H7 (cell line): ENCODE measurements around the gene SEC16A. TPM values are rescaled to one million over a fixed set of nuclear protein-coding genes. Genes with fewer than 3 reads are reported as not detected.

Experiments used
- DNase-seq: peaks from one replicate; pipeline ENCODE4 v3.0.0; 2012
- H3K27me3 ChIP-seq: 2 replicates; pipeline ENCODE4 v1.6.0; 2011; ENCODE audit warnings: mild to moderate bottlenecking, low read length; ENCODE audit not compliant: control insufficient read depth, insufficient read depth
- H3K36me3 ChIP-seq: replicated peaks from 2 replicates; pipeline ENCODE4 v1.5.1; 2011; ENCODE audit warnings: low read length; ENCODE audit not compliant: control insufficient read depth, insufficient read depth
- H3K4me3 ChIP-seq: 2 replicates; pipeline ENCODE4 v1.5.1; 2011; ENCODE audit warnings: low read depth, mild to moderate bottlenecking, control low read depth, low read length, moderate library complexity; ENCODE audit not compliant: insufficient read depth
- total RNA-seq: library from RNA; depleted of rRNA; stranded (reverse); fragments of >200 nt; shearing (Covaris generic); gene quantifications from 2 replicates; pipeline ENCODE4 v1.2.3, GENCODE V29; 2014

Gene SEC16A
- total RNA-seq, 1 experiment from 2014 or later, result 17.7 TPM

DNA sequence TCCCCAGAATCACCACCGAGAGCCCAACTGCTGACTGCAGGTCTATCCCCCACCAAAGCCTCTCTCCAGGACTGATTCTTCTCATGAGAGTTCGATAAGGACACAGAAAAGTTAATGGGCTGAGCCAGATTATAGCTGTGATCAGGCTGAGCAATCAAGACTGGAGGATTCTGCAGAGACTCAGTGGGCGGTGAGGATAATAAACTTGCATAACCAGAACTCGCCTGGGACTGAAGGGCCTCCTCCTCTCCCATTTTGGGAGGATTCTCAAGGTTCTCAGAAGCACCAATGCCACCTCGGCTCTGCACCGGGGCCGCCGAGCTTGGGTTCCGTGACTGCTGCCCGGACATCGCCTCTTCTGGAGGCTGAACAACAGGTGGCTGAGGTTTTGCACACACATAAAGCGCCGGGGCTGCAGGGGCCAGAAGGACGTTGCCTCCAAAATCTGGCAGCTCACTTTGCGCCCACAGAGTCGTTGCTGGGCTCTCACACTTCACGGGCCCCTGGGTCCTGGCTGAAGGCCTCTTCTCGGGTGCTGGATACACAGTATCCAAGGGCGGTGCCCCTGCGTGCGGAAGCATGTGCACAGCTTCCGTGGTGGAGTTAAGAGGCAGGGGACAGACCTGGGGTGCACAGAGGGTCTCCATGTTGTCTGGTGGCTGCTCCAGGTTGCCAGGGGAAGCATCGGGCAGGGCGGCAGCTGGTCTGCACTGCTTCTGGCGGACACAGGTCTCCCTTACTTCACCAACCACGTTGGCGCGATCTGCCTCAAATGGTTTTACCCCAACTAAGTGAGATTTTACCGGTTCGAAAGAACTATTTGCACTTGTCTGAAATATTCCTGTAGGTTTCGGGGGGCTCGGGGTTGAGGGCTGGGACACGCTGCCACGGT lies 7.6 kb downstream of the SEC16A start:
- Histone ChIP-seq H3K36me3 (peaks cover 68% of the 10 kb centered on the region), H3K27me3 (no peaks in the 10 kb centered on the region), H3K4me3 (no peak overlapping the region)
- no peak for DNase-seq

DNA sequence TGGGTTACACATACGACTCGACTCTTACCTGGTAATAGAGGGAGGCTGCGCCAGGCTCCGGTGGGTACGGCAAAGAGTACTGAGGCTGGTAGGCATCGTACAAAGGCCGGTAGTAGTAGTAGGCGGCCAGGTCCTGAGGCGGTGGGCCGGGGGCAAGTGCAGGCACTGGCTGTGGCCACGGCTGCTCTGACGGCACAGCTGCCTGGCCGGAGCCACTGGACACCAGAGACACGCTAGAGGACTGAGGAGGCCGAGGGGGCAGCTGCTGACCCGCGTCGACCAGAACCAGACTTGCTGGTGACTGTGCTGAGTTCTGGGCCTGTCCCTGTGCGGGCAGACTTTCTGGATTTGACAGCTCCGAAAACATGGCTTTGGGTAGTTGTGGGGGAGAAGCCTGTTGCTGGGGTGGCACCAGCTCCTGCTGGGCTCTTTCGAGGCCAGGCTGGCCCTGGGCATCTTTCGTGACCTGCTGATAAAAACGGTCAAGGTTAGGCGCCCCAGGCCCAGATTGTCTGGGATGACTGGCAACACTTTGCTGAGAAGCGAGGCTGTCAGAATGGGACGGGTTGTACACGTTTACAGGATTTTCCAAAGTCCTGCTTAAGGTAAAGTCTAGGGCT lies 8.7 kb downstream of the SEC16A start:
- Histone ChIP-seq H3K4me3 (no peak overlapping the region), H3K36me3 (peaks cover 71% of the 10 kb centered on the region), H3K27me3 (no peaks in the 10 kb centered on the region)
- DNase-seq, result no peak

DNA sequence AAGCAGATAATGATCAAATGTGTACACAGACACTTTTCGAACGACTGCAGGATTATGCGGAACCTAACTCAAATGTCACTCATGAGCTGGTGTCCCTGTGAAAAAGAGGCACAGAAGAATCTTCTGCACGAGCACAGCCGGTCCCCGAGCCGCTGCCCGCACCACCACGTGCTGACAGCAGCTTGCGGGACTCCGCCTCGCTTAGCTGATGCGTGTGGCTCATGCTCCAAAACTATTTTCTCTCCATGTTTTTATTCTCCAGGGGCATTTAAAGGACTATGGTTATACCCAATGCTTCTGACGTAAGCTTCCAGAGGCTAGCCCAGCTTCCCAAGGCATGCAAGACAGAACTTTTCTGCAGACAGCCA lies 9.5 kb downstream of the SEC16A start:
- Histone ChIP-seq H3K4me3 (no peak overlapping the region), H3K36me3 (peaks cover 71% of the 10 kb centered on the region), H3K27me3 (no peaks in the 10 kb centered on the region)
- no peak for DNase-seq

DNA sequence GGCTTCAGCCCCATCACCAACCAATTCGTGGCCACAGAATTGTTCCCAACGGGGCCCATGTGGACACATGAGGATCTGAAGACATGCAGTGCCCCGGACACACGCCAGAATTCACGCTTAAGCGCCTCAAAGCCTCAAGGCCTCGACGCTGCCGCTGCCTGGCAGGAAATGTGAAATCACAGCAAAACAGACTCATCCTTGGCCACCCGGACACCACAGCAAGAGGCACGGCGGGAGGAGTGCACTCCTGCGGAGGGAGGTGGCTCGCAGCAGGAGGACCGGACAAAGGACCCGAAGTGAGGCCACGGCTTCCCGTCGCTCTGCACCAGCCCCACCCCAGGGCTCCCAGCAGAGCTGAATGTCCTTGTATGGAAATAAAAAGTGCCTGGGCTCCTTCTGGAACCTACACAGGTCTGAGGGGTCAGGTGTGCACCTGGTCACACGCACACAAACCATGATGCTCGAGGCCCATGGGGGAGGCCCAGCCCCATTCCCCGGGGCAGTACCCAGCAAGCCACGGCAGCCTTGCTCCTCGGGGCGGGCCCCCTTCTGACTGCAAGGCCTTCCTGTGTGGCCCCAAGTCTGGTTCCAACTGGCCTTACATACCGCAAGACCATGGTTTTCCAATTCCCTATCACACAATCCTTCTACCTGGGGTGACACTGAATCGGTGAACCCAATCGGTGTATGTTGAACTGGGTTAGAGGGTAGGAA lies 10.0 kb downstream of the SEC16A start:
- H3K27me3 ChIP-seq, result no peaks in the 10 kb centered on the region
- H3K4me3 ChIP-seq, result no peak overlapping the region
- peaks cover 74% of the 10 kb centered on the region for H3K36me3 ChIP-seq
- no peak for DNase-seq

DNA sequence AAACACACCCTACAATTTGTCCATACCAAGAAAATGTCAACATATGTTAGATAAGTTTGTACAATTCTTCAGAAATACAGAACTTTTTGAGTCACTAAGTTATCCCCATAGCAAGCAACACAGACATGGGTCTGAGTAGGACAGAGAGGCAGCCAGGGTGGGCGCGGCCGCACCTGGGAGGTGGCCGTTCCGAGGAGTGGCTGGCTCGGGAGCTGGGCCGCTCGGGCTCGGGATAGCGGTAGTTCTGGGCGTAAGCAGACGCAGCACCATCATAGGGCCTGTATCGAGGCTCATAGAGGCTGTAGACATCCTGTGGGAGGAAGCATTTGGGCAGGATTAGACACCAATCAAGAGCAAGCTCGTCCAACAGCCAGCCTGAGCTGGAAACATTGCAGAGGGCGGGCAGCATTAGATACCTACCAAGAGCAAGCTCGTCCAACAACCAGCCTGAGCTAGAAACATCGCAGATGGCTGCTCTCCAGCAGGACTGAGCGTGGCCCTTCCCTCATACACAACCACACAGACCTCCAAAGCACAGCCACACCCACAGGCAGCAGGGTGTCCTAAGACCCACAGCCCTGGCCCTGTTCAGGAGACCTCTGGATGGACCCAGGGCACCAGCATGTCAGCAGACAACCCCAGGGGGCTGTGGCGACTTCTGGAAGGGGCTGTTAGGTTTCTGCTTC lies 10.9 kb downstream of the SEC16A start:
- Histone ChIP-seq H3K4me3 (no peak overlapping the region), H3K36me3 (peaks cover 73% of the 10 kb centered on the region), H3K27me3 (no peaks in the 10 kb centered on the region)
- no peak for DNase-seq

DNA sequence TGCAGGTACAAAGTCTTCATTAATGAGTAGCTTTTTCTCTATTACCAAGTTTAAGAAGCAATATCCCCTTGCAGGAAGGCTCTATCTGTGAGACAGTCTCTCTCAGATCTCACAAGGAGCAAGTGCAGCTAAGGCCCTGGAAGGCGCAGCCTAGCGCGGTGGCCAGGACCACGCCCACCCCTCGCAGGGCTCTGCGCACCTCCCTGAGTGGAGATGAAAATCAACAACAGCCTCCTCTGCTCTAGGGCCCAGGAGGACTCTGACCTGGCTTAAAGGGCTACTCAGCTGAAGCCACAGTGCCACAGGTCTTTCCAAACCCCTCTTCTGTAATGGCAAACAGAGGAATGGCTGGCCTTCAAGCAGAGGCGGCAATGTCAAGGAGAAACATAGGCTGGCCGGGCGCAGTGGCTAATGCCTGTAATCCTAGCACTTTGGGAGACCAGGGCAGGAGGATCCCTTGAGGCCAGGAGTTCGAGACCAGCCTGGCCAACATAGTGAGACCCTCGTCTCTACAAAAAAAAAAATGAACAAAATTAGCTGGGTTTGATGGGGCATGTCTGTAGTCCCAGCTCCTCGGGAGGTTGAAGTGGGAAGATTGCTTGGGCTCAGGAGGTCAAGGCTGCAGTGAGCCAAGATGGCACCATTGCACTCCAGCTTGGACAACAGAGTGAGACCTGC lies 11.9 kb downstream of the SEC16A start:
- Histone ChIP-seq H3K4me3 (no peak overlapping the region), H3K27me3 (no peaks in the 10 kb centered on the region), H3K36me3 (peaks cover 72% of the 10 kb centered on the region)
- no peak for DNase-seq

DNA sequence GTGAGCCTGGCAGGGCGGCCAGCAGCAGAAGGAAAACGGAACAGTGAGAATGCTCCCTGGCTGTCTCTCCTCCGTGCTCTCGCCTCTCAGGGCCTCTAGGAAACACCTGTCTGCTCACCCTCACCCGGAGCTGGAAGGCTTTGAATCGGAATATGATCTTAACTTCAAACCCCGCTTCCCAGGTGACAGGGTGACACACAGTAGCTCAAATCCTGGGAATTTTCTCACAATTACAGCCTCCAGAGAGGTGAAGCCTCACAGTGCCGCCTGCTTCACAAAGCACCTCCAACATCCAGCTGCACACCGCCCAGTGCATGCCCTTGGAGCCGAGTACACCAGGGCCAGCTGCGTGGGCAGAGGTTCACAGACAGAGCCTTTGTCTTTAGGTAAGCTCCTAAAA lies 12.5 kb downstream of the SEC16A start:
- H3K27me3 ChIP-seq, result no peaks in the 10 kb centered on the region
- H3K4me3 ChIP-seq, result no peak overlapping the region
- H3K36me3 ChIP-seq, result peaks cover 71% of the 10 kb centered on the region
- no peak for DNase-seq

DNA sequence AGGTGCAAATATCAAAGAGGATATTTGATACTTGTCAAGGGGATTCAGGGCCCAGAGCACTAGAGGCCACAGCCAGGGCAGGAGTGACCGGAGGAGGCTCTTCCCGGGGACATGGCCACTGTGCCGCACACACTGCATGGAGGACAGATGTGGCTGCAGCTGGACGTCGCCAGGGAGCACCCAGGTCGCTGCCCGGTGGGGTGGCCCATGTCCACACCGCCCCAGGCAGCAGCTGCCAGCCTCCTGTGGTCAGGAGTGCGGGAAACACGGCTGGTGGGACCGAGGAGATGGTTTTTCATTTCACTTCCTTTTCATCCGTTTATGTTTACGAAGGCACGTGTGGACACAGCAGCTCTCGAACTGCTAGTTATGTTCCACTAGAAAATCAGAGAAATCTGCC lies 15.1 kb downstream of the SEC16A start:
- Histone ChIP-seq H3K27me3 (no peaks in the 10 kb centered on the region), H3K36me3 (peaks cover 65% of the 10 kb centered on the region), H3K4me3 (no peak overlapping the region)
- no peak for DNase-seq

DNA sequence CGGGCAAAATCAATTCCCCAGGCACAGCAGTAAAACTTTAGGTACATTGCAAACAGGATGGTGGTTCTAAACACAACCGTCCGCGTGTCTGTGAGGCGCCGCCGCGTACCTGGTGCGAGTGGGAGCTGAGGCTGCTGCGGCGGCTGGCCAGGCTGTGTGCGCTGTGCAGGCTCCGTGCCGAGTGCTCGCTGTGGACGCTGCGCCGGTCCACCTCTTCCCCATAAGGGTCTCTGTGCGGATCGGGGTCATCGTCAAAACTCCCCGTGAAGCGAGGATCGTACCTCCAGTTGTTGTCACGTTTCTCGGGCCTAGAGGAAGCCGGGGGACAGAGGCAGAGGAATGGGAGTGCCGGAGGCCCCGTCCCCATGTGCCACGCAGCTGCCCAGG lies 16.7 kb downstream of the SEC16A start:
- no peaks in the 10 kb centered on the region for H3K27me3 ChIP-seq
- H3K36me3 ChIP-seq, result peaks cover 65% of the 10 kb centered on the region
- H3K4me3 ChIP-seq, result no peak overlapping the region
- no peak for DNase-seq

DNA sequence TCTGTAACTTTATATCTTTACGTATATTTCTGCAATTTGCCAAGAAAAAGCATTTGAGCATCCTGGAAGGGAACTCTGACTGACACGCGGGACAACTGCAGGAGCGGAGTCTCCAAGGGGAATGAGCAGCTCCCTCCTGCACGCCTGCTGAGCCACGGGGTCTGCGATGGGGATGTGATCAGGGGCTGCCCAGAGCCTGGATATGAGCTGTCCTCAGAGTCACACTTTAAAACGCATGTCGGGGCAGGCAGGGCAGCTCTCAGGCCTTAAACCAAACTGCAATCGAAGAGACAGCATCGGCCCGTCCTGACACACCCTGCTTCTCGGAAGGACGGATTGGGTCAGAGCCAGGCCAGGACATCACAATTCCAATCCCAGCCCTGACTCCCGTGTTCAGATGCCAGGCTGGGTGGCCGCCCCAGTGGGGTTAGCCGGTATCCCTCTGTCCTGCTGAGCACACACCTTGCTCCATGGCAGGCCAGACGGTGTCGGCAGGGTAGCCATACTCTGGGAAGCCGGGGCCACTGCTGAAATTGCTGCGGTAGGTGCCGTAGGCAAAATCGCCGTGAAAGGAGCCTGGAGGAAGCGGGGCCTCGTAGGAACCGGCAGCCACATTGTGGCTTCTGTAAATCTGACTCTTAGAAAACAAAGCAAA lies 17.2 kb downstream of the SEC16A start:
- no peak overlapping the region for H3K4me3 ChIP-seq
- H3K27me3 ChIP-seq, result no peaks in the 10 kb centered on the region
- DNase-seq, result no peak
- H3K36me3 ChIP-seq, result peaks cover 64% of the 10 kb centered on the region

DNA sequence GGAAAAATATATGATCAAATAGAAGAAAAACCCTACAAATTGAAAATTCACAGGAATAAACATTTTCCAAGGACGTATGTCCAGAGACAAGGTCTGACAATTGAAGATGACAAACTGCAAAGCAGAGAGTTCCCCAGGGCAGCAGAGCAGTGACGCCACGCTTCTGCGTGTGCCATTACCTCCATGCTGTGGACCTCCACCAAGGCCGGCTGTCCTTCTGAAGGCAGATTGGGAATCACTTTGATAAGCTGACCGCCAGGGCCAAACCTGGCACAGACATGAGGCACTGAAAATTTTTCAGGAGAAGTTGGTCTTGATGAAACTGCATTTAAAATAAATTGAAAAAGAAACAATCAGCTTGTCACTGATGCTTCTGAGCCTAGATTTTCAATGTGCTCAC lies 18.6 kb downstream of the SEC16A start:
- Histone ChIP-seq H3K4me3 (no peak overlapping the region), H3K27me3 (no peaks in the 10 kb centered on the region), H3K36me3 (peaks cover 63% of the 10 kb centered on the region)
- no peak for DNase-seq

DNA sequence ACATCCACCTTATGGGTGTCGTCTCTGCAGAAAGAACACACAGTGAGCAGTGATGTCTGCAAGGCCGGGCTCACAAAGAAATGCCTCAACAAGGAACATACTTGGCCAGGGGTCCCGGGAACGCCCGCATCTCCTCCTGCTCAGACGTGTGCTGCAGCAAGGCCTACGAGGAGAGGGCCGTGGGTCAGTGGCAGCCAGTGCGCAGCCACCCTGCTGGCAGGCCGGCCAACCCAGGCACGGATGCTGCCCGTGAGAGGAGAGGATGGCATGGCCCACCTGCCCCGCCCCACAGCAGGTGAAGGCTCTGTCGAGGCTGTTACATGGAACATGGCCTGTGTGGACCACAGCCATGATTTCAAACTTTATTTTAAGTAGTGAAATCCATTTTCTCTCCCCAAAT lies 19.3 kb downstream of the SEC16A start:
- H3K36me3 ChIP-seq, result peaks cover 67% of the 10 kb centered on the region
- no peak overlapping the region for H3K4me3 ChIP-seq
- no peaks in the 10 kb centered on the region for H3K27me3 ChIP-seq
- peak; percentile 52 for DNase-seq

DNA sequence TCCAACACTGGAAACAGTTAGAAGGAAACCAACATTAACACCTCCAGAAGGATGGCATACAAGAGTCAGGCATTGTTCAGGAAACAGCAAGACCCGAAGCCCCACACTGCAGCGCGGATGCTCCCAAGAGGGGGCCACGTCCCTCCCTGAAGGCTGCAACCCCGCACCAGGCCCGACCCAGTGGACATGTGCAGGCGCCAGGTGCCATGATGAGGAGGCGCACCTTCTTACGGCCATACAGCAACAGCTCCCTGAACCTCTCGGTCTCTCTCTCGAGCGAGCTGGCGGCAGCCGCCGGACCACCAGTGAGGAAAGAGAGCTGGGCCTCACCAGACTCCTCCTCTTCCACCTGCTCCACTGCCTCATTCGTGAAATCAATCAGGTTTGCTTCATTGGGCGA lies 20.2 kb downstream of the SEC16A start:
- Histone ChIP-seq H3K4me3 (no peak overlapping the region), H3K36me3 (peaks cover 66% of the 10 kb centered on the region), H3K27me3 (no peaks in the 10 kb centered on the region)
- DNase-seq, result no peak
